ENCODE data around the gene WWC2. TPM values are rescaled to one million over a fixed set of nuclear protein-coding genes. Genes with fewer than 3 reads are reported as not detected.

The WWC2 gene
- total and polyA plus RNA-seq, 10 donors: 1.4 to 32.0 (median 19.3) TPM

DNA sequence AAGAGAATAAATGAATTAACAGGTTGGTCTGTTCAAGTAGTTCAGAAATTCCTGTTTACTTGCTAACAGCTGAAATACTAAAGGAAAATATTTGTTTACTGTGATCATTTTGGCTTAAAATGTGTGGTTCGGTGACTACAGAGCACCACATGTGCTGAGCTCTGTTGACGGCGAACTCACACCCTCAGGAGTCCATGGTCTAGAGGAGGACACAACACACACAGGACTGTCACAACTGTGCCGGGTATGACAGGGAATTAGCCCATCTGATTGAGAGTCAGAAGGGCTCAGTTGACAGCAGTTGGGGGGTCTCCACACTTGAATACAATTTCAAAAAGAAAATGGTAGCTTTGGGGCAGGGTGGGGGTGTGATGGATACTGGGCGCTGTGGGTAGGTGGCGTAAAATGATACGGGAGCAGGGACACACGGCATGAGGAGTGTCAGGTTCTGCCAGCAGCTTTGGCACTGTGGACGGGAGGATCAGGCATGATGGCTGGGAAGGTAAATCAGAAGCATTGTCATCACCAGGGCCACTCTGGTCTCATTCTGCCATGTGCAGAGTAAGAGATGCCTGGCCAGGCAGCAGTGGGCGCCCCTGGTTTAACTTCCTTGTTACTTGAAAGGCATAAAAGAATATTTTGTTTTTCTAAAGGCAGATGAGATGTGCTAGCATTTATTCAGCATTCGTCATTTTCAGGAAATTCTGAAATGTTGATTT, 187.7 kb downstream of the WWC2 start:
- TF ChIP-seq POLR2AphosphoS5 (IDR thresholded peaks at IDR 0.05) (no peak), POLR2A (IDR thresholded peaks at IDR 0.05) (no peak)
- TF ChIP-seq, protein P1, sequence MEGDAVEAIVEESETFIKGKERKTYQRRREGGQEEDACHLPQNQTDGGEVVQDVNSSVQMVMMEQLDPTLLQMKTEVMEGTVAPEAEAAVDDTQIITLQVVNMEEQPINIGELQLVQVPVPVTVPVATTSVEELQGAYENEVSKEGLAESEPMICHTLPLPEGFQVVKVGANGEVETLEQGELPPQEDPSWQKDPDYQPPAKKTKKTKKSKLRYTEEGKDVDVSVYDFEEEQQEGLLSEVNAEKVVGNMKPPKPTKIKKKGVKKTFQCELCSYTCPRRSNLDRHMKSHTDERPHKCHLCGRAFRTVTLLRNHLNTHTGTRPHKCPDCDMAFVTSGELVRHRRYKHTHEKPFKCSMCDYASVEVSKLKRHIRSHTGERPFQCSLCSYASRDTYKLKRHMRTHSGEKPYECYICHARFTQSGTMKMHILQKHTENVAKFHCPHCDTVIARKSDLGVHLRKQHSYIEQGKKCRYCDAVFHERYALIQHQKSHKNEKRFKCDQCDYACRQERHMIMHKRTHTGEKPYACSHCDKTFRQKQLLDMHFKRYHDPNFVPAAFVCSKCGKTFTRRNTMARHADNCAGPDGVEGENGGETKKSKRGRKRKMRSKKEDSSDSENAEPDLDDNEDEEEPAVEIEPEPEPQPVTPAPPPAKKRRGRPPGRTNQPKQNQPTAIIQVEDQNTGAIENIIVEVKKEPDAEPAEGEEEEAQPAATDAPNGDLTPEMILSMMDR (IDR thresholded peaks at IDR 0.05 in 8 of 11, conservative IDR thresholded peaks at IDR 0.05 in 3 of 11): no peak

DNA sequence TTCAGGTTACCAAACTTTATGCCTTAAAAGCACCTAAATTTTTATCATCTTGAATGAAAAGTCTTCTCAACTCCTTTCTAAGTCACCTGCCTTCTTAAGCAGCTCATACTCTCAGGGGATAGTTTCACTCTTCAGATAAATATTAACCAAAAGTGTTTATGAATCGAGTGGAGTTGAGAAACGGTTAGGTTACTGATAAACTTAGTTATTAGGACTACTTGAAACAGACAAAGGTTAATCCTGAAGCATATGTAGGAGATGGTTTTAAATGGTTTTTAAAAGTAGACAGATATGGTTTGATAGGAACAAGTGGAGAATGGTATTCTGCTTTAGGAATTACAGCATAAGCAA, 188.2 kb downstream of the WWC2 start:
- Histone ChIP-seq H3K4me1 (peaks cover 0 to 13% (median 0%) of the 10 kb centered on the region in 6 donors), H3K36me3 (peaks cover 0 to 58% (median 7%) of the 10 kb centered on the region in 6 donors), H3K27me3 (replicated peaks in 1 of 7) (no peaks in the 10 kb centered on the region), H3K9me3 (no peaks in the 10 kb centered on the region), H3K27ac (no peak overlapping the region), H3K4me3 (no peak overlapping the region)
- 80 to 95% (median 90%) methylated on average over 2 of the region's 2 CpGs for WGBS, 5 donors
- intact Hi-C loops (cut with DNase I; ENCODE audit: low total_unique reads): no loop called here
- no peak for DNase-seq
- TF ChIP-seq, protein P1 (IDR thresholded peaks at IDR 0.05 in 8 of 11, conservative IDR thresholded peaks at IDR 0.05 in 3 of 11): no peak
- no peak for TF ChIP-seq POLR2A (IDR thresholded peaks at IDR 0.05)
- no peak for TF ChIP-seq POLR2AphosphoS5 (IDR thresholded peaks at IDR 0.05)

More for the DNA sequence above, 187.7 kb downstream of the WWC2 start:
- peaks cover 0 to 13% (median 0%) of the 10 kb centered on the region in 6 donors for H3K4me1 ChIP-seq
- no peak for DNase-seq
- intact Hi-C loops (cut with DNase I; ENCODE audit: low total_unique reads): no loop called here
- WGBS, 5 donors: 93 to 98% (median 95%) methylated on average over 11 of the region's 11 CpGs
- no peak overlapping the region for H3K4me3 ChIP-seq
- H3K27ac ChIP-seq: no peak overlapping the region
- no peaks in the 10 kb centered on the region for H3K27me3 ChIP-seq (replicated peaks in 1 of 7)
- no peaks in the 10 kb centered on the region for H3K9me3 ChIP-seq
- H3K36me3 ChIP-seq: peaks cover 0 to 62% (median 7%) of the 10 kb centered on the region in 6 donors

DNA sequence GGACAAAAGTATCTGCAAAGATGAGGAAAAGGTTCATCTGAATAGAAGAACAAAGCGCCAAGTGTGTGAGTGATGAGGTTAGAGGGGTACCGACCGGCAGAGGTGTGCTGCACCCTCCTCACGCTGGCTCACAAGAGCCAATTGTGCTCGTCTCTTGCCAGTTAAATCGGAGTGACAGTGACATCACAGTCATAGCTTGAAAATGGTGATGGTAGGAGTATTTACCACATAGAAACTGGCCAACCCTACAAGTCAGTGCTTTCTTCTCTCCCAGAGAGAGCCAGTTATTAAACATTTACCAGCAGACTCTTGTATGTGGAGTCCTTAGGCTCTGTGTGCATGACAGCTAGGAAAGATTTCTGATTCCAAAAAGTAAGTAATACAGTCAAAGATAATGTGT, 188.6 kb downstream of the WWC2 start:
- intact Hi-C loops (cut with DNase I; ENCODE audit: low total_unique reads): no loop called here
- Histone ChIP-seq H3K4me1 (peaks cover 0 to 13% (median 0%) of the 10 kb centered on the region in 6 donors), H3K36me3 (peaks cover 0 to 54% (median 7%) of the 10 kb centered on the region in 6 donors), H3K27me3 (replicated peaks in 1 of 7) (no peaks in the 10 kb centered on the region), H3K27ac (no peak overlapping the region), H3K9me3 (no peaks in the 10 kb centered on the region), H3K4me3 (no peak overlapping the region)
- TF ChIP-seq POLR2AphosphoS5 (IDR thresholded peaks at IDR 0.05) (no peak), POLR2A (IDR thresholded peaks at IDR 0.05) (no peak)
- TF ChIP-seq, protein P1 (IDR thresholded peaks at IDR 0.05 in 8 of 11, conservative IDR thresholded peaks at IDR 0.05 in 3 of 11): no peak
- WGBS, 5 donors: 90 to 97% (median 95%) methylated on average over 6 of the region's 6 CpGs
- no peak for DNase-seq

DNA sequence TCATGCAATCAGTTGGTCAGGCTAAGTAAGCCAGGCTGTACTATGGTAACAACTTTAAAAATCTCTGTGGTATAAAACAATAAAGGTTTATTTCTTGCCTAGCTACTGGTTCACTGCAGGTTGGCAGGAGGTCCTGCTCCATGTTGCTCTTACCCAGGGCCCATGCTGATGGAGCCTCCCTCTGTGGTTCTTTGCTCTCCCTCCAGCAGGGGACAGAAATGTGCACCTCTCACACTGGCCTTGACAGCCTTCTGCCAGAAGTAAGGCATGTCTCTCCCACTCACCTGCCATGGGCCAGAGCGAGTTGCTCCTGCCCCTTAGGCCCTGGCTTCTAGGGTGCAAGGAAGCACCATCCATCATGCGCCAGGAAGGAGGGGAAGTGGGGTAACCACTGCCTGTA, 189.9 kb downstream of the WWC2 start:
- no peak for DNase-seq
- intact Hi-C loops (cut with DNase I; ENCODE audit: low total_unique reads): no loop called here
- Histone ChIP-seq H3K27me3 (replicated peaks in 1 of 7) (no peaks in the 10 kb centered on the region), H3K27ac (no peak overlapping the region), H3K9me3 (no peaks in the 10 kb centered on the region), H3K4me3 (no peak overlapping the region), H3K36me3 (peaks cover 0 to 46% (median 7%) of the 10 kb centered on the region in 6 donors), H3K4me1 (peaks cover 0 to 13% (median 0%) of the 10 kb centered on the region in 6 donors)
- TF ChIP-seq POLR2AphosphoS5 (IDR thresholded peaks at IDR 0.05) (no peak), POLR2A (IDR thresholded peaks at IDR 0.05) (no peak)
- TF ChIP-seq, protein P1 (IDR thresholded peaks at IDR 0.05 in 8 of 11, conservative IDR thresholded peaks at IDR 0.05 in 3 of 11): no peak
- 83 to 93% (median 89%) methylated on average over 2 of the region's 2 CpGs for WGBS, 5 donors
